ENCODE data around the gene MEAF6.

The MEAF6 gene

DNA sequence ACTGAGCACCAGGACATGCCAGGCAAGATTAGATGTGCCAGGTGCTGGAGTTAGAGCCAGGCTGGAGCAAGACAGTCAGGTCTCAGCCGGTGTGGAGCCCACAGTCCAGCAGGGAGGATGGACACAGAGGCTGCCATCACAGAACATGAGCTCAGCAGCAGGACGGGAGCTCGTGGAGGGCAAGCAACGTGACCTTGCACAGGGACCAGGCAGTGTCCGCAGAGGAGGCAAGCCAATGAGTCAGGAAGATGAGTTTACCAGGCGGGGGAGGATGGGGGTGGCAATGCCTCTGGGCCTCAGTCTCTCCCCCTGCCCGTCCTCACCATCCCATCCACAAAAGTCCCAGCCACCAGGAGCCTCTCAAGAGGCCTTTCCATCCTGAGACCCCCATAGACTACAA, 60.9 kb downstream of the MEAF6 start:
- DNase-seq, result no peak
- in situ Hi-C loops (cut with MboI; ENCODE audit: low pct_unique_long_range_greater_than_20kb, low sequenced_read_pairs), result no loop called here

- in situ Hi-C loops (cut with MboI; ENCODE audit: low pct_unique_long_range_greater_than_20kb, low sequenced_read_pairs), result no loop called here
- DNase-seq, result no peak
These were observed 62.1 kb downstream of the MEAF6 start for GRCh38 chr1:37452416-37452815.

GRCh38 chr1:37449936-37450335, 64.6 kb downstream of the MEAF6 start:
- in situ Hi-C loops (cut with MboI; ENCODE audit: low pct_unique_long_range_greater_than_20kb, low sequenced_read_pairs), result no loop called here
- peak; percentile 76 for DNase-seq

GRCh38 chr1:37448691-37449417, 65.7 kb downstream of the MEAF6 start:
- in situ Hi-C loops (cut with MboI; ENCODE audit: low pct_unique_long_range_greater_than_20kb, low sequenced_read_pairs), result no loop called here
- DNase-seq, result no peak

DNA sequence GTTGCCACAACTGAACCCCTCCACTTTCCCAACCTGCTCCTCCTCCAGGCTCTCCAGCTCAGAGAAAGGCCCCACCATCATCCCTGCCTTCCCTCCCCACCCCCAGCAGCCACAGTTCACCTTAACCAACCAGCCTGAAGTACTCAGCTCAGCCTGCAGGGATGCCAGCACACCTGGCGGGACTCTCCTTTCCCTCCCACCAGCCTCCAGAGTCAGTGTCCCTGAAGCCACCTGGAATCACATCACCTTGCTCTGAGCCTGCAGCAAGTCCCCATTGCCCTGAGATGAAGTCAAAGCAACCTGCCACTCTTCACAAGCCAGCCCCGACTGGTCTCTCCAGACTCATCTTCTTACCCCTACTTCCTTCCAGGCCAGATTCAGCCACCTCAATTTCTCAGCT, 66.4 kb downstream of the MEAF6 start:
- no peak for DNase-seq
- in situ Hi-C loops (cut with MboI; ENCODE audit: low pct_unique_long_range_greater_than_20kb, low sequenced_read_pairs), result no loop called here

- in situ Hi-C loops (cut with MboI; ENCODE audit: low pct_unique_long_range_greater_than_20kb, low sequenced_read_pairs), result no loop called here
- no peak for DNase-seq
These were observed 67.7 kb downstream of the MEAF6 start for GRCh38 chr1:37446874-37447273.

DNA sequence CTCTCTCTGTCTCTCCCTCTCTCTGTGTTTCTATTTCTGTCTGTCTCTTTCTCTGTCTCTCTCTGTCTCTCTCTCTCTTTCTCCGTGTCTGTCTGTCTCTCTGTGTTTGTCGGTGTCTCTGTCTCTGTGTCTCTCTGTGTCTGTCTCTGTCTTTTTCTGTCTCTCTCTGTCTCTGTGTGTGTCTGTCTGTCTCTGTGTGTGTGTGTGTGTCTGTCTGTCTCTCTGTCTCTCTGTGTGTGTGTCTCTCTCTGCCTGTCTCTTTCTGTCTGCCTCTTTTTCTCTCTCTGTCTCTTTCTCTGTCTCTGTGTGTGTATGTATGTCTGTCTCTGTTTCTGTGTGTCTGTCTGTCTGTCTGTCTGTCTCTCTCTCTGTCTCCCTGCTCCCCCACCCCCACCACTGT, 71.9 kb downstream of the MEAF6 start:
- in situ Hi-C loops (cut with MboI; ENCODE audit: low pct_unique_long_range_greater_than_20kb, low sequenced_read_pairs), result no loop called here
- no peak for DNase-seq
